ENCODE data around the gene ERCC8. TPM values are rescaled to one million over a fixed set of nuclear protein-coding genes. Genes with fewer than 3 reads are reported as not detected.

Gene ERCC8
- total RNA-seq, 1 donor from 2014 or later, result 9.1 TPM

DNA sequence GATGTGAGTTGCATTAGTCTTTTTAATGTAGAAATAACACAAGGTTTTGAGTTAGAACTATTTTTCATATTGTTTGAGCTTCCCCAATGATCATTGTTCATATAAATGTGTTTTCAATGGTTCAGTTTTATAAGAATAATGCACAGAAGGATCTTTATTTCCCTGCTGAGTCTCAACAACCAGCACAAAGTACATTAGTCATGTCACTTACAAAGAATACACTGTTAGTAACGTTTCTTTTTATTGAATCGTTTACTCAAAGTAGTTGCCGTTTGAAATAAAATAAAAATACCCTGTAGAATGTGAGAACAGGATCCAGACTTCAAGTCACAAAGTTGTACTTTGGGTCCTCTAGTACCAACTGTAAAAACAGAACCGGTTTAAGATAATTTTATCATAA, 41.5 kb downstream of the ERCC8 start:
- no peak for ATAC-seq
- TF ChIP-seq CTCF (IDR thresholded peaks at IDR 0.05), result no peak
- intact Hi-C loops (cut with DNase I), result no loop called here

DNA sequence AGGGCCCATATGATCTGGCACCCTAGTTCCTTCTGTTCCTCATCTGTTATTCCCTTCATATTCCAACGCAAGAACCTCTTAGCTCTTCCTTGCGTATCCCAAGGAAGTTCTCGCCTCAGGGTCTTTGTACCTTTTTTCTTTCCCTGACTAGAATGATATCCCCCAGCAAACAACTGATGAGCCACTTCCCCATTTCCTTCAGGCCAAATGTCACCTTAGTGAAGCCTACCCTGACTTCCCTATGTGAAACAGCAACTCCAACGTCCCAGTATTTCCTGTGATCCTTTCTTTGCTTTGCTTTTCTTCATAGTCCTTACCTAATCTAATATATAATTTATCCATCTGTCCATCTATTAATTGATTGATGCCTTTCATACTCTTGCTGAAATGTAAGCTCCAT, 47.9 kb downstream of the ERCC8 start:
- Histone ChIP-seq H3K4me3 (no peak overlapping the region), H3K27me3 (no peaks in the 10 kb centered on the region), H3K9me3 (no peaks in the 10 kb centered on the region), H3K4me1 (no peaks in the 10 kb centered on the region), H3K36me3 (peaks cover 10% of the 10 kb centered on the region), H3K27ac (no peak overlapping the region)
- intact Hi-C loops (cut with DNase I), result no loop called here
- no peak for DNase-seq
- ATAC-seq, result no peak
- TF ChIP-seq CTCF (IDR thresholded peaks at IDR 0.05), result no peak

More for the DNA sequence above, 41.5 kb downstream of the ERCC8 start:
- Histone ChIP-seq H3K27ac (no peak overlapping the region), H3K4me3 (no peak overlapping the region), H3K4me1 (no peaks in the 10 kb centered on the region), H3K9me3 (no peaks in the 10 kb centered on the region), H3K36me3 (no peaks in the 10 kb centered on the region), H3K27me3 (no peaks in the 10 kb centered on the region)
- DNase-seq, result no peak

DNA sequence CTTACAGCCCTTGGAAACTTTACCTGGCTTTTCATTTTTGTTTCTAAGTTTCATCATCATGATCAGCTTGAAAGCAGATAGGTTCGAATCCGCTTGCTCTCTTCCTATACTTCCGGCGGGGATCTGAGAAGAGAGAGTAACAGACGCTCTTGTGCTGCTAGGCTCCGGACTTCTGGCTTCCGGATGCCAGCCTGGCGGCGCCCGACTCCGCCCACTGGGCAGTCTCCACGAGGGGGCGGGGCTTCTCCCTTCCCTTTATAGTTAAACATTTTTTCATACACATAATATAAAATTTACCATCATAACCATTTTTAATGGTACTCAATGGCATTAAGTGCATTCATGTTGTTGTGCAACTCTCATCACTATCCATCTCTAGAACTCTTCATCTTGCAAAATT, 51.3 kb downstream of the ERCC8 start:
- intact Hi-C loops (cut with DNase I), result no loop called here
- ATAC-seq, result no peak
- no peak for TF ChIP-seq CTCF (IDR thresholded peaks at IDR 0.05)
- Histone ChIP-seq H3K4me3 (no peak overlapping the region), H3K4me1 (no peaks in the 10 kb centered on the region), H3K9me3 (no peaks in the 10 kb centered on the region), H3K27me3 (no peaks in the 10 kb centered on the region), H3K27ac (no peak overlapping the region), H3K36me3 (peaks cover 10% of the 10 kb centered on the region)
- DNase-seq, result no peak

DNA sequence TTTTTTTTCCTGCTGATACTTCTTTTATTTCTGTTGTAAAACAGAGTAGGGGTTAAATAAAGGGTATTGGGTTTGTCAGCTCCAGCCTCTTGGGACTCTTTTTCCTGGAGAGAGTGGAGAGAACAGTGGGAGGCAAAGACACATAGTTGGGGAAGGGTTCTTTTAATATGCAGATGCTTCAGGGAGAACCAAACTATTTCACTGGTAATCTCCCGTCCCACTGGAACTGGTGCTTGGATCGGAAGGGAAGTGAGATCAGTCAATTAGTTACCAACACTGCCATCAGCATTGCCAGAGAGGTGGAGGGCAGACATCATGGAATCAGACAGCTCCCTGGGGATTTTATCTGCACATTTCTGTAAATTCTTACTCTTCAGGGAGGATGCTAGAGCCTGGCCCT, 53.2 kb downstream of the ERCC8 start:
- ATAC-seq (no peak), DNase-seq (no peak)
- H3K4me1 ChIP-seq, result no peaks in the 10 kb centered on the region
- intact Hi-C loops (cut with DNase I), result no loop called here
- H3K4me3 ChIP-seq, result no peak overlapping the region
- H3K36me3 ChIP-seq, result peaks cover 10% of the 10 kb centered on the region
- H3K27ac ChIP-seq, result no peak overlapping the region
- H3K27me3 ChIP-seq, result no peaks in the 10 kb centered on the region
- no peaks in the 10 kb centered on the region for H3K9me3 ChIP-seq
- no peak for TF ChIP-seq CTCF (IDR thresholded peaks at IDR 0.05)

DNA sequence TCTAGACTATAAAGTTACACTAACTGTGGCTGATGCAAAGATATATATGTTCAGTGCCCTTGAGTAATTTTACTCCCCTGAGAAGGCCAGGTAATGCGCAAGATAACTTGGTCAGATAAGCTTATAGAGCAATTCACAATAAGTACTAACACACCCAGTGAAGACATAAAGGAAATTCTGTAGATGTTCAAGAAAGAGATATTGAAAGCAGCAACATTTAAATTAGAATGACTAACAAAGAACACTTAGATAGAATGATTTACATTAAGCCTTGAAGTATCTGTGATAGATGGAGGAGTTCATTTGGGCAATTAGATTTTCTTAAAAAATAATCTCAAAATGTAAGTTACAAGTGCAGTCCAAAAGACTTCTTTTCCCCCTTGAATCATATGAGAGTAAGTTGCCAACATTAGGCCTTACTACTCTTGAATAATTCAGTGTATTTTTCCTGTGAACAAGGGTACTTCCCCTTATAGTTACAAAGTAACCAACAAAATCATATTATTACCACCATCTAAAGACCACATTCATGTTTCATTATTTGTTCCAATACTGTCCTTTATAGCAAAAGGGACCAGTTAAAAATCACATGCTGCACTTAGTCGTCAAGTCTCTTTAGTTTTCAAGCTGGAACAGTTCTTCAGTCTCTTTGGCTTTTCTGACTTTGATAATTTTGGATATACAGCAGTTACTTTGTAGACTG, 56.4 kb downstream of the ERCC8 start:
- H3K9me3 ChIP-seq, result no peaks in the 10 kb centered on the region
- no peaks in the 10 kb centered on the region for H3K27me3 ChIP-seq
- DNase-seq (no peak), ATAC-seq (no peak)
- intact Hi-C loops (cut with DNase I), result no loop called here
- peaks cover 8% of the 10 kb centered on the region for H3K36me3 ChIP-seq
- no peak for TF ChIP-seq CTCF (IDR thresholded peaks at IDR 0.05)
- H3K4me3 ChIP-seq, result no peak overlapping the region
- H3K27ac ChIP-seq, result no peak overlapping the region
- H3K4me1 ChIP-seq, result no peaks in the 10 kb centered on the region

- no peaks in the 10 kb centered on the region for H3K27me3 ChIP-seq
- intact Hi-C loops (cut with DNase I), result no loop called here
- ATAC-seq (no peak), DNase-seq (no peak)
- no peak overlapping the region for H3K27ac ChIP-seq
- H3K9me3 ChIP-seq, result no peaks in the 10 kb centered on the region
- H3K4me1 ChIP-seq, result no peaks in the 10 kb centered on the region
- H3K36me3 ChIP-seq, result peaks cover under 1% of the 10 kb centered on the region
- TF ChIP-seq CTCF (IDR thresholded peaks at IDR 0.05), result no peak
- no peak overlapping the region for H3K4me3 ChIP-seq
Observed at GRCh38 chr5:60887746-60888145, 57.1 kb downstream of the ERCC8 start.

Measured in upper lobe of right lung (tissue), 1 donor.